A549 (cell line): ENCODE results near the gene MRPL55.

Experiments
- CHD2 ChIP-seq: fragments of 150-350 bp; IDR thresholded peaks from 2 replicates; pipeline ENCODE4 v1.6.1; 2014; ENCODE audit warnings: low read length; ENCODE audit not compliant: partially characterized antibody
- CTCF ChIP-seq: fragments of >200 bp; sonication (Bioruptor Twin); formaldehyde crosslinking; IDR thresholded peaks from 3 replicates; pipeline ENCODE4 v1.5.1; 2016
- EP300 ChIP-seq, 2 experiments: fragments of >200 bp; sonication (Bioruptor Twin); formaldehyde crosslinking; IDR thresholded peaks; 2 replicates in 1 of 2; 3 replicates in 1 of 2; pipeline ENCODE4 v1.6.1; 2016 to 2017
- HMGXB4 ChIP-seq: fragments of 250-450 bp; sonication (Bioruptor Pico); IDR thresholded peaks from 2 replicates; pipeline ENCODE4 v1.5.0; 2021; ENCODE audit warnings: mild to moderate bottlenecking, moderate library complexity, borderline replicate concordance
- MAX ChIP-seq: IDR thresholded peaks from 2 replicates; pipeline ENCODE4 v1.6.1; 2012
- MAZ ChIP-seq: fragments of 150-350 bp; IDR thresholded peaks from 2 replicates; pipeline ENCODE4 v1.6.1; 2014; ENCODE audit warnings: antibody characterized with exemption, low read depth, low read length, borderline replicate concordance
- NFE2L2 ChIP-seq: fragments of 150-350 bp; conservative IDR thresholded peaks from 2 replicates; pipeline ENCODE4 v1.6.1; 2014; ENCODE audit warnings: low read length
- NPAS2 ChIP-seq: fragments of 250-450 bp; sonication (Bioruptor Pico); IDR thresholded peaks from 2 replicates; pipeline ENCODE4 v1.8.0; 2022; ENCODE audit warnings: mild to moderate bottlenecking, moderate library complexity, borderline replicate concordance
- POLR2A ChIP-seq: IDR thresholded peaks from 2 replicates; pipeline ENCODE4 v1.6.1; 2012; ENCODE audit warnings: mild to moderate bottlenecking, low read length
- RARB ChIP-seq: fragments of 250-450 bp; sonication (Bioruptor Pico); IDR thresholded peaks from 2 replicates; pipeline ENCODE4 v1.8.0; 2021; ENCODE audit warnings: mild to moderate bottlenecking, moderate library complexity
- REST ChIP-seq: fragments of 200-600 bp; sonication (generic); IDR thresholded peaks from 2 replicates; pipeline ENCODE4 v1.6.1; 2016; ENCODE audit warnings: antibody characterized with exemption, mild to moderate bottlenecking, moderate library complexity
- SREBF2 ChIP-seq: fragments of 450-650 bp; IDR thresholded peaks from 2 replicates; pipeline ENCODE4 v1.6.1; 2014; ENCODE audit warnings: mild to moderate bottlenecking, moderate library complexity
- USF2 ChIP-seq: fragments of 450-650 bp; IDR thresholded peaks from 2 replicates; pipeline ENCODE4 v1.6.1; 2014; ENCODE audit warnings: antibody characterized with exemption

- TF ChIP-seq CTCF (no peak), USF2 (no peak), NFE2L2 (no peak), HMGXB4 (CRISPR knock-in tag) (no peak), MAX (no peak), NPAS2 (no peak), CHD2 (no peak), EP300 (IDR thresholded peaks at IDR 0.05) (no peak), REST (no peak), POLR2A (no peak), MAZ (no peak), RARB (no peak), SREBF2 (no peak)
Measured at GRCh38 chr1:228142701-228143136, 33.6 kb upstream of the MRPL55 start.
